Testis (tissue), 2 donors: ENCODE measurements around the gene LRRC56.
"Not testable (repeated sequence)": the region's sequence is repeated elsewhere in the genome, so short reads cannot be mapped to it uniquely, and the experiment has no call there.

ENCODE experiments used
- POLR2A ChIP-seq: fragments of 450-650 bp; IDR thresholded peaks from one replicate; pipeline ENCODE4 v1.6.1; 2017; ENCODE audit warnings: antibody characterized with exemption, mild to moderate bottlenecking, moderate library complexity
- TF ChIP-seq, protein P1 (sequence below), 3 experiments: fragments of 450-650 bp in 2 of 3; fragments of 200-600 bp in 1 of 3; sonication (generic) in 1 of 3; IDR thresholded peaks; one replicate each; pipeline ENCODE4 v1.5.1; 2016 to 2019; ENCODE audit warnings: antibody characterized with exemption in 3 of 3, mild to moderate bottlenecking in 2 of 3, moderate library complexity in 1 of 3

DNA sequence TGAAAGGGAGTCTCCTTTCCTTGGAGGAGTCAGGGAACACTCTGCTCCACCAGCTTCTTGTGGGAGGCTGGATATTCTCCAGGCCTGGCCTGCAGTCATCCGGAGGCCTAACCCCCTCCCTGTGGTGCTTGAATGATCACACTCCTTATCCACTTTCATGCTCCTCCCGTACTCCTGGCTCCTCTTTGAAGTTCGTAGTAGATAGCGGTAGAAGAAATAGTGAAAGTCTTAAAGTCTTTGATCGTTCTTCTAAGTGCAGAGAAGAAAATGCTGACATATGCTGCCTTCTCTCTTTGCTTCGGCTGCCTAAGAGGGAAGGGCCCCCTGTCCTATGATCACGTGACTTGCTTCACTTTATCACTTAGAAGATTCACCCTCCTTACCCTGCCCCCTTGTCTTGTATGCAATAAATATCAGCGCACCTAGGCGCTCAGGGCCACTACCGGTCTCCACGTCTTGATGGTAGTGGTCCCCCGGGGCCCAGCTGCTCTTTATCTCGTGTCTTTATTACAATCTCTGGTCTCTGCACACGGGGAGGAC lies 36.8 kb downstream of the LRRC56 start:
- TF ChIP-seq, protein P1, sequence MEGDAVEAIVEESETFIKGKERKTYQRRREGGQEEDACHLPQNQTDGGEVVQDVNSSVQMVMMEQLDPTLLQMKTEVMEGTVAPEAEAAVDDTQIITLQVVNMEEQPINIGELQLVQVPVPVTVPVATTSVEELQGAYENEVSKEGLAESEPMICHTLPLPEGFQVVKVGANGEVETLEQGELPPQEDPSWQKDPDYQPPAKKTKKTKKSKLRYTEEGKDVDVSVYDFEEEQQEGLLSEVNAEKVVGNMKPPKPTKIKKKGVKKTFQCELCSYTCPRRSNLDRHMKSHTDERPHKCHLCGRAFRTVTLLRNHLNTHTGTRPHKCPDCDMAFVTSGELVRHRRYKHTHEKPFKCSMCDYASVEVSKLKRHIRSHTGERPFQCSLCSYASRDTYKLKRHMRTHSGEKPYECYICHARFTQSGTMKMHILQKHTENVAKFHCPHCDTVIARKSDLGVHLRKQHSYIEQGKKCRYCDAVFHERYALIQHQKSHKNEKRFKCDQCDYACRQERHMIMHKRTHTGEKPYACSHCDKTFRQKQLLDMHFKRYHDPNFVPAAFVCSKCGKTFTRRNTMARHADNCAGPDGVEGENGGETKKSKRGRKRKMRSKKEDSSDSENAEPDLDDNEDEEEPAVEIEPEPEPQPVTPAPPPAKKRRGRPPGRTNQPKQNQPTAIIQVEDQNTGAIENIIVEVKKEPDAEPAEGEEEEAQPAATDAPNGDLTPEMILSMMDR (IDR thresholded peaks at IDR 0.05) = not testable (repeated sequence)
- not testable (repeated sequence) for TF ChIP-seq POLR2A
